ENCODE results near the gene TNFRSF8. TPM values are rescaled to one million over a fixed set of nuclear protein-coding genes. Genes with fewer than 3 reads are reported as not detected.
A peak's percentile ranks its signal among the peaks of the same experiment; 100 is the strongest.
"Not testable (repeated sequence)": the region's sequence is repeated elsewhere in the genome, so short reads cannot be mapped to it uniquely, and the experiment has no call there.

TNFRSF8 gene
- total and polyA plus RNA-seq, 7 experiments from 2014 or later = 0.56 to 29.3 (median 4.0) TPM; not detected in 4

GRCh38 chr1:12029720-12030339 lies 33.3 kb upstream of the TNFRSF8 start:
- intact Hi-C loops (cut with micrococcal nuclease) = loop anchor here in 1 of 2 donors (2.0 kb wide), 2 partner anchors 29 to 121 kb away; no protein-coding TSS in a partner anchor
- Histone ChIP-seq H3K27me3 (ENCODE audit: control insufficient read depth in 2 of 2, insufficient read depth in 2 of 2, low read length in 2 of 2) (no peaks in the 10 kb centered on the region), H3K4me3 (ENCODE audit: low read length) (no peak overlapping the region), H3K36me3 (ENCODE audit: control insufficient read depth in 2 of 3, insufficient read depth in 3 of 3, low read length in 3 of 3) (peaks cover 0 to 71% (median 0%) of the 10 kb centered on the region in 3 experiments), H3K4me1 (ENCODE audit: control insufficient read depth in 2 of 2, insufficient read depth in 2 of 2, low read length in 2 of 2) (no peaks in the 10 kb centered on the region), H3K27ac (ENCODE audit: low read depth, low read length) (no peak overlapping the region), H3K9me3 (ENCODE audit: control insufficient read depth in 2 of 3, low read length in 3 of 3) (no peaks in the 10 kb centered on the region)
- no peak overlapping the region for H3K4me3 Mint-ChIP-seq
- POLR2A ChIA-PET = no interaction called here
- H3K4me1 Mint-ChIP-seq = peaks cover 0 to 11% (median 0%) of the 10 kb centered on the region in 7 donors
- peaks cover 10 to 28% (median 20%) of the 10 kb centered on the region in 5 donors for H3K36me3 Mint-ChIP-seq
- H3K27me3 Mint-ChIP-seq = no peaks in the 10 kb centered on the region
- DNase-seq = no peak
- no peaks in the 10 kb centered on the region for H3K9me3 Mint-ChIP-seq
- no peak for ATAC-seq
- CTCF ChIA-PET = no interaction called here
- no peak overlapping the region for H3K27ac Mint-ChIP-seq

DNA sequence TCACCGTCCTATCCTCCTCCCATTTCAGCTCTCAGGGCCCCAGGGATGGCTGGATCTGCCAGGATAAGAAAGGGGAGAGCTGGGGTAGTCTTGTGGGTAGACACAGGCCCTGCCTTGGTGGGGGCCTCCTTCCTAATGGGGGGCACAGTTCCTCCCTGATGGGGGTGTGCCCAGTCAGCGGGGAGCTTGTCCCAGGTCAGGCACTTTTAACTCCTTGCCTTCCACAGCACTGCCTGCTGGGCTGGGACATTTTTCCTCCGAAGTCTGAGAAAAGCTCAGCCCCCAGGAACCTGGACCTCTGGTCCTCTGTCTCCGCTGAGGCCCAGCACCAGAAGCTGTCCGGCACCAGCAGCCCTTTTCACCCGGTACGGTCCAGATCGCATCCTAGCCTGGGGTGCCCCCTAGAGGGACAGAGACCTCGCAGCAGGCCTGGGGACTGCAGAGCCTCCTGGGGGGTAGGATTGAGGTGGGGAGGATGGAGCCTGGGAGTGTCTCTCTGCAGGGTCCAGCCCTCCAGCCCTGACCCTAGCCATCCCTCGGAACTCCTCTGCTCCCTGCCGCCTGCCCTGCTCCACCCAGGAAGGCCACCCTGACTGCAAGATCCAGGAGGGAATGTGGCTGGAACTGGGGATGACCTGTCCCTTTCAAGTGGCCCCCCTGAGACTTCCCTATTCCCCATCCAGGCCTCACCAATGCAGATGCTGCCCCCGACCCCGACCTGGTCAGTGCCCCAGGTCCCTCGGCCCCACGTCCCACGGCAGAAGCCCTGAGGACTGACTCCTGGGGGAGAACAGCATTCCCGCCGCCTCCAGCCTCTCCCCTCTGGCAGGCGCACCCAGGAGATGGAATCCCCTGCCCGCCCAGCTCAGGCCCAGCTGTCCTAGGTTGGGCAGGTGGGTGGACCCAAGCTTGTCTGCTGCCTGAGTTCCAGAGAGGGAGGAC lies 31.8 kb upstream of the TNFRSF8 start:
- CTCF ChIA-PET = interaction anchor here (1.3 kb wide), 1 partner anchor 12 kb away, joined by 3 read pairs; the partner anchor contains the start of gene MIIP
- H3K36me3 Mint-ChIP-seq = peaks cover 10 to 24% (median 16%) of the 10 kb centered on the region in 5 donors
- no peak overlapping the region for H3K4me3 Mint-ChIP-seq
- H3K9me3 ChIP-seq (ENCODE audit: control insufficient read depth in 2 of 3, low read length in 3 of 3) = no peaks in the 10 kb centered on the region
- peaks cover 0 to 58% (median 0%) of the 10 kb centered on the region in 3 experiments for H3K36me3 ChIP-seq (ENCODE audit: control insufficient read depth in 2 of 3, insufficient read depth in 3 of 3, low read length in 3 of 3)
- no peaks in the 10 kb centered on the region for H3K27me3 ChIP-seq (ENCODE audit: control insufficient read depth in 2 of 2, insufficient read depth in 2 of 2, low read length in 2 of 2)
- DNase-seq (peak in 4 of 9 donors; percentile 16 to 51 (median 24)), ATAC-seq (peak; percentile 57)
- H3K27ac Mint-ChIP-seq = no peak overlapping the region
- H3K4me1 Mint-ChIP-seq = peaks cover 0 to 13% (median 0%) of the 10 kb centered on the region in 7 donors
- no peaks in the 10 kb centered on the region for H3K27me3 Mint-ChIP-seq
- no peaks in the 10 kb centered on the region for H3K4me1 ChIP-seq (ENCODE audit: control insufficient read depth in 2 of 2, insufficient read depth in 2 of 2, low read length in 2 of 2)
- no peaks in the 10 kb centered on the region for H3K9me3 Mint-ChIP-seq
- H3K27ac ChIP-seq (ENCODE audit: low read depth, low read length) = no peak overlapping the region
- intact Hi-C loops (cut with micrococcal nuclease) = loop anchor here in 1 of 2 donors (2.0 kb wide), 2 partner anchors 31 to 123 kb away; no protein-coding TSS in a partner anchor
- H3K4me3 ChIP-seq (ENCODE audit: low read length) = no peak overlapping the region
- POLR2A ChIA-PET = interaction anchor here (0.7 to 0.8 kb wide), 2 partner anchors 12 to 122 kb away, joined by 3 read pairs; partner anchors contain the start of gene MIIP

DNA sequence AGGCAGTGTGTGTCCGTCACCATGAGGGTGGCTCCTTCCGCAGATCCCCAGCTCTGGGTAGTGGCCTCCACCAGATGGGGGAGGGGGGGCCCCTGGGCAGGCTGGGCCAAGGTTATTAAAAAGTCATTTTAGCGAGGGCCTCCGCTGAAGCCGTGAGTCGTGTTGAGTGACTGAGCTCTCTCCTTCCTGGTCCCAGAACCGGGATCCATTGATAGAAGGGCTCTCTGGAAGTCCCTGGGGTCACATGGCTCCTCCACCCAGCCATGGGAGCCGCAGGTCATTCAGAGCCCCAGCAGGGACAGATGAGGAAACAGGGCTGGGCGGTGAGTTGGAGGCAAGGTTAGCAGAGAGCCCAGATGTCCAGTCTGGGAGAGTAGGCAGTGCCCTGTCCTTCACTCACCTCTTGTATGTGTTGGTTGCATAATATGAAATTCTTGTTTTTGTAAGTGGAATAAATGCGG lies 30.9 kb upstream of the TNFRSF8 start:
- ATAC-seq = no peak

GRCh38 chr1:12033441-12033840 lies 29.7 kb upstream of the TNFRSF8 start:
- intact Hi-C loops (cut with micrococcal nuclease) = not testable (repeated sequence)

More for the DNA sequence above, 30.9 kb upstream of the TNFRSF8 start:
- no peak for DNase-seq
- no peak overlapping the region for H3K27ac ChIP-seq (ENCODE audit: low read depth, low read length)
- Mint-ChIP-seq H3K9me3 (no peaks in the 10 kb centered on the region), H3K36me3 (peaks cover 5 to 16% (median 9%) of the 10 kb centered on the region in 5 donors), H3K27ac (no peak overlapping the region), H3K4me3 (no peak overlapping the region), H3K4me1 (peaks cover 0 to 6% (median 0%) of the 10 kb centered on the region in 7 donors), H3K27me3 (no peaks in the 10 kb centered on the region)
- H3K27me3 ChIP-seq (ENCODE audit: control insufficient read depth in 2 of 2, insufficient read depth in 2 of 2, low read length in 2 of 2) = no peaks in the 10 kb centered on the region
- CTCF ChIA-PET = no interaction called here
- peaks cover 0 to 50% (median 0%) of the 10 kb centered on the region in 3 experiments for H3K36me3 ChIP-seq (ENCODE audit: control insufficient read depth in 2 of 3, insufficient read depth in 3 of 3, low read length in 3 of 3)
- POLR2A ChIA-PET = no interaction called here
- H3K4me1 ChIP-seq (ENCODE audit: control insufficient read depth in 2 of 2, insufficient read depth in 2 of 2, low read length in 2 of 2) = no peaks in the 10 kb centered on the region
- H3K9me3 ChIP-seq (ENCODE audit: control insufficient read depth in 2 of 3, low read length in 3 of 3) = no peaks in the 10 kb centered on the region
- no peak overlapping the region for H3K4me3 ChIP-seq (ENCODE audit: low read length)
- intact Hi-C loops (cut with micrococcal nuclease) = no loop called here

DNA sequence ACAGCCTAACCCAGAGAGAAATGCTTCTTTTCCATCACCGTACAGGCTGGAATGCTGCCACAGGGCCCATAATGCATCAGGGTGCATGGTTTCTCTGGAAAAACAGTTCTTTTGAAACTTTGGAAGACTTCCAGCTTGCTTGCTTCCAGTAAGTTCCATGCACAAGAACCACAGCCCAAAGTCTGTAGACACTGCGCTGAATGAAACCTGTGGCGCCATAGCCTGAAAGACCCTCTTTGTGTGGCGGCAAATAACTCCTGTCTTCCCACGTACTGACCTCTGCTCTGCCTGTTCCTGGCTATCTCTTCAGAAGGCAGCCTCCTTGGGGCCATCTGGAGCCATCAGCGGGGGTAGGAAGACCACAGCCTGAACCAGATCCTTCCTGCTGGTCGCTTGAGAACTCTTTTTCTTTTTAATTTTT lies 28.7 kb upstream of the TNFRSF8 start:
- no peak overlapping the region for H3K4me3 ChIP-seq (ENCODE audit: low read length)
- POLR2A ChIA-PET = interaction anchor here (0.6 kb wide), 1 partner anchor 17 kb away, joined by 5 read pairs; no protein-coding TSS in a partner anchor

More at GRCh38 chr1:12033441-12033840, 29.7 kb upstream of the TNFRSF8 start:
- H3K4me3 Mint-ChIP-seq; H3K36me3 Mint-ChIP-seq; DNase-seq; H3K4me1 Mint-ChIP-seq; H3K27me3 ChIP-seq (ENCODE audit: control insufficient read depth in 2 of 2, insufficient read depth in 2 of 2, low read length in 2 of 2); H3K4me3 ChIP-seq (ENCODE audit: low read length); H3K27me3 Mint-ChIP-seq; H3K27ac Mint-ChIP-seq; H3K27ac ChIP-seq (ENCODE audit: low read depth, low read length); CTCF ChIA-PET; H3K9me3 Mint-ChIP-seq; H3K9me3 ChIP-seq (ENCODE audit: control insufficient read depth in 2 of 3, low read length in 3 of 3); H3K4me1 ChIP-seq (ENCODE audit: control insufficient read depth in 2 of 2, insufficient read depth in 2 of 2, low read length in 2 of 2); ATAC-seq: not testable (repeated sequence)
- POLR2A ChIA-PET = interaction anchor here (0.6 kb wide), 1 partner anchor 16 kb away, joined by 5 read pairs; no protein-coding TSS in a partner anchor
- H3K36me3 ChIP-seq (ENCODE audit: control insufficient read depth in 2 of 3, insufficient read depth in 3 of 3, low read length in 3 of 3) = peaks cover 0 to 38% (median 0%) of the 10 kb centered on the region in 3 experiments

GRCh38 chr1:12035312-12035711 lies 27.8 kb upstream of the TNFRSF8 start:
- DNase-seq (no peak), ATAC-seq (no peak)
- Histone ChIP-seq H3K4me1 (ENCODE audit: control insufficient read depth in 2 of 2, insufficient read depth in 2 of 2, low read length in 2 of 2) (no peaks in the 10 kb centered on the region), H3K9me3 (ENCODE audit: control insufficient read depth in 2 of 3, low read length in 3 of 3) (no peaks in the 10 kb centered on the region), H3K36me3 (ENCODE audit: control insufficient read depth in 2 of 3, insufficient read depth in 3 of 3, low read length in 3 of 3) (peaks cover 0 to 19% (median 0%) of the 10 kb centered on the region in 3 experiments), H3K27ac (ENCODE audit: low read depth, low read length) (no peak overlapping the region), H3K27me3 (ENCODE audit: control insufficient read depth in 2 of 2, insufficient read depth in 2 of 2, low read length in 2 of 2) (no peaks in the 10 kb centered on the region), H3K4me3 (ENCODE audit: low read length) (no peak overlapping the region)
- peaks cover 0 to 5% (median 0%) of the 10 kb centered on the region in 5 donors for H3K36me3 Mint-ChIP-seq
- H3K4me3 Mint-ChIP-seq = no peak overlapping the region
- H3K4me1 Mint-ChIP-seq = peaks cover 0 to 9% (median 0%) of the 10 kb centered on the region in 7 donors
- H3K27ac Mint-ChIP-seq = no peak overlapping the region
- no peaks in the 10 kb centered on the region for H3K27me3 Mint-ChIP-seq
- no peaks in the 10 kb centered on the region for H3K9me3 Mint-ChIP-seq
- intact Hi-C loops (cut with micrococcal nuclease) = no loop called here
- ChIA-PET POLR2A (no interaction called here), CTCF (no interaction called here)

More for the DNA sequence above, 28.7 kb upstream of the TNFRSF8 start:
- ATAC-seq (no peak), DNase-seq (no peak)
- no peaks in the 10 kb centered on the region for H3K9me3 Mint-ChIP-seq
- Histone ChIP-seq H3K27me3 (ENCODE audit: control insufficient read depth in 2 of 2, insufficient read depth in 2 of 2, low read length in 2 of 2) (no peaks in the 10 kb centered on the region), H3K9me3 (ENCODE audit: control insufficient read depth in 2 of 3, low read length in 3 of 3) (no peaks in the 10 kb centered on the region), H3K27ac (ENCODE audit: low read depth, low read length) (no peak overlapping the region), H3K36me3 (ENCODE audit: control insufficient read depth in 2 of 3, insufficient read depth in 3 of 3, low read length in 3 of 3) (peaks cover 0 to 28% (median 0%) of the 10 kb centered on the region in 3 experiments), H3K4me1 (ENCODE audit: control insufficient read depth in 2 of 2, insufficient read depth in 2 of 2, low read length in 2 of 2) (no peaks in the 10 kb centered on the region)
- H3K4me3 Mint-ChIP-seq = no peak overlapping the region
- no peak overlapping the region for H3K27ac Mint-ChIP-seq
- intact Hi-C loops (cut with micrococcal nuclease) = no loop called here
- no peaks in the 10 kb centered on the region for H3K27me3 Mint-ChIP-seq
- CTCF ChIA-PET = no interaction called here
- H3K4me1 Mint-ChIP-seq = peaks cover 0 to 6% (median 0%) of the 10 kb centered on the region in 7 donors
- peaks cover 0 to 5% (median 2%) of the 10 kb centered on the region in 5 donors for H3K36me3 Mint-ChIP-seq

All from naive thymus-derived CD4-positive, alpha-beta T cell (primary cell).